MM.1S (cell line): ENCODE data around the gene THOC5.
"Not testable (repeated sequence)": the region's sequence is repeated elsewhere in the genome, so short reads cannot be mapped to it uniquely, and the experiment has no call there.

Source experiments
- DNase-seq: peaks from one replicate; pipeline ENCODE4 v3.0.0-alpha.2; 2015
- H2AFZ ChIP-seq: fragments of 300-600 bp; sonication (generic); 2 replicates; pipeline ENCODE4 v1.6.0; 2016; ENCODE audit warnings: antibody characterized with exemption, low read length
- H3F3A ChIP-seq: fragments of 300-600 bp; sonication (generic); 2 replicates; pipeline ENCODE4 v1.6.1; 2016; ENCODE audit warnings: mild to moderate bottlenecking, antibody characterized with exemption, low read length, moderate library complexity, mixed read lengths; ENCODE audit not compliant: insufficient read depth
- H3K27ac ChIP-seq: fragments of 300-600 bp; sonication (generic); 2 replicates; pipeline ENCODE4 v1.5.1; 2016; ENCODE audit warnings: mild to moderate bottlenecking, low read length
- H3K27me3 ChIP-seq: fragments of 300-600 bp; sonication (generic); replicated peaks from 2 replicates; pipeline ENCODE4 v1.6.0; 2016; ENCODE audit warnings: low read length; ENCODE audit not compliant: insufficient read depth
- H3K36me3 ChIP-seq: fragments of 300-600 bp; sonication (generic); replicated peaks from 2 replicates; pipeline ENCODE4 v1.6.1; 2016; ENCODE audit warnings: mild to moderate bottlenecking, low read length, mixed read lengths; ENCODE audit not compliant: insufficient read depth
- H3K4me1 ChIP-seq: fragments of 300-600 bp; sonication (generic); 2 replicates; pipeline ENCODE4 v1.6.1; 2016; ENCODE audit warnings: low read length, mixed read lengths
- H3K4me2 ChIP-seq: fragments of 300-600 bp; sonication (generic); 2 replicates; pipeline ENCODE4 v1.6.0; 2016; ENCODE audit warnings: low read depth, low read length
- H3K4me3 ChIP-seq: fragments of 300-600 bp; sonication (generic); 2 replicates; pipeline ENCODE4 v1.5.1; 2016; ENCODE audit warnings: low read length, mixed read lengths
- H3K79me2 ChIP-seq: fragments of 300-600 bp; sonication (generic); 2 replicates; pipeline ENCODE4 v1.6.1; 2016; ENCODE audit warnings: mixed run types, low read length, mixed read lengths
- H3K9ac ChIP-seq: fragments of 300-600 bp; sonication (generic); 2 replicates; pipeline ENCODE4 v1.6.1; 2016; ENCODE audit warnings: low read length, mixed read lengths
- H3K9me2 ChIP-seq: fragments of 300-600 bp; sonication (generic); replicated peaks from 2 replicates; pipeline ENCODE4 v1.6.1; 2016; ENCODE audit warnings: mild to moderate bottlenecking, low read length, mixed read lengths; ENCODE audit not compliant: insufficient read depth
- H3K9me3 ChIP-seq: fragments of 300-600 bp; sonication (generic); replicated peaks from 2 replicates; pipeline ENCODE4 v1.6.1; 2016; ENCODE audit warnings: mild to moderate bottlenecking, low read length, mixed read lengths; ENCODE audit not compliant: insufficient read depth
- H4K20me1 ChIP-seq: fragments of 300-600 bp; sonication (generic); 2 replicates; pipeline ENCODE4 v1.6.1; 2016; ENCODE audit warnings: mild to moderate bottlenecking, low read length, moderate library complexity, mixed read lengths; ENCODE audit not compliant: insufficient read depth
- EZH2 ChIP-seq: fragments of 300-600 bp; sonication (generic); optimal IDR thresholded peaks from 2 replicates; pipeline ENCODE3; 2017; ENCODE audit warnings: low read depth, mild to moderate bottlenecking, antibody characterized with exemption, low read length, mixed read lengths
- EZH2phosphoT487 ChIP-seq: fragments of 300-600 bp; sonication (generic); IDR thresholded peaks from 2 replicates; pipeline ENCODE4 v1.6.1; 2018; ENCODE audit warnings: antibody characterized with exemption, low read length
- TF ChIP-seq, protein P1 (sequence below): fragments of 300-600 bp; sonication (generic); IDR thresholded peaks from 2 replicates; pipeline ENCODE4 v1.5.1; 2016; ENCODE audit warnings: antibody characterized with exemption, low read length, mixed read lengths

THOC5 gene

DNA sequence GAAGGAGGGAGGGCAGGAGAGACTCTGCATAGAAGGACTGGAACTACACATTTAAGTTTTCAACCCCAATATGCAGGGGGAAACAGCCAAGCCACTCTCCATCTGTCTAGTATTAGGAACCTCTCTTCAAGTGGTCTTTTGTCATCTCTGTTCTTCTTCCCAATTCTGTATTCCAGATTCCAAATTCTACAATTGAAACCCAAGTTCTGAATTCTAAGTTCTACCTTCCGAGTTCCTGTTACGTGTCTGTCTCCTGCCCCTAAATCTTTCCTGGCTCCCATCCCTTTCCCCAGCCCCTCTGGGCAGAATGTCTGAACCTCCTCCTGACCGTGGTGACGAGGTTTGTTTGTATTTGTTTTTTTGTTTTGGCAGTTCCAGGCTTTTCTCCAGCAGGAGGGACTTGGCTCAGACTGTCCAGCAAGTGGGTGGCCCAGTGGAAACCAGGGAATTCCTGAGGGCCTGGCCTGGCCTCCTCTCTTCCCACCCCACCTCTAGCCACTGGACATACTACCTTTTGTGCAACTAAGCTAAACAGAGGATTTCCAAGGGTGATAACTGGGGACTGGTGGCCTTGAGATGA lies 1.6 kb upstream of the THOC5 start:
- Histone ChIP-seq H3K4me1 (no peaks in the 10 kb centered on the region), H3K36me3 (no peaks in the 10 kb centered on the region), H2AFZ (no peak overlapping the region), H3K27me3 (no peaks in the 10 kb centered on the region), H3K27ac (no peak overlapping the region), H3K9me3 (no peaks in the 10 kb centered on the region), H3K9me2 (no peaks in the 10 kb centered on the region), H3K4me2 (no peak overlapping the region), H3K4me3 (no peak overlapping the region), H3K9ac (no peak overlapping the region), H3F3A (peaks cover 8% of the 10 kb centered on the region; the same call in 1 of the 2 replicates), H3K79me2 (peaks cover 18% of the 10 kb centered on the region), H4K20me1 (no peaks in the 10 kb centered on the region)
- TF ChIP-seq EZH2phosphoT487 (no peak), EZH2 (no peak)
- TF ChIP-seq, protein P1, sequence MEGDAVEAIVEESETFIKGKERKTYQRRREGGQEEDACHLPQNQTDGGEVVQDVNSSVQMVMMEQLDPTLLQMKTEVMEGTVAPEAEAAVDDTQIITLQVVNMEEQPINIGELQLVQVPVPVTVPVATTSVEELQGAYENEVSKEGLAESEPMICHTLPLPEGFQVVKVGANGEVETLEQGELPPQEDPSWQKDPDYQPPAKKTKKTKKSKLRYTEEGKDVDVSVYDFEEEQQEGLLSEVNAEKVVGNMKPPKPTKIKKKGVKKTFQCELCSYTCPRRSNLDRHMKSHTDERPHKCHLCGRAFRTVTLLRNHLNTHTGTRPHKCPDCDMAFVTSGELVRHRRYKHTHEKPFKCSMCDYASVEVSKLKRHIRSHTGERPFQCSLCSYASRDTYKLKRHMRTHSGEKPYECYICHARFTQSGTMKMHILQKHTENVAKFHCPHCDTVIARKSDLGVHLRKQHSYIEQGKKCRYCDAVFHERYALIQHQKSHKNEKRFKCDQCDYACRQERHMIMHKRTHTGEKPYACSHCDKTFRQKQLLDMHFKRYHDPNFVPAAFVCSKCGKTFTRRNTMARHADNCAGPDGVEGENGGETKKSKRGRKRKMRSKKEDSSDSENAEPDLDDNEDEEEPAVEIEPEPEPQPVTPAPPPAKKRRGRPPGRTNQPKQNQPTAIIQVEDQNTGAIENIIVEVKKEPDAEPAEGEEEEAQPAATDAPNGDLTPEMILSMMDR = no peak
- no peak for DNase-seq

DNA sequence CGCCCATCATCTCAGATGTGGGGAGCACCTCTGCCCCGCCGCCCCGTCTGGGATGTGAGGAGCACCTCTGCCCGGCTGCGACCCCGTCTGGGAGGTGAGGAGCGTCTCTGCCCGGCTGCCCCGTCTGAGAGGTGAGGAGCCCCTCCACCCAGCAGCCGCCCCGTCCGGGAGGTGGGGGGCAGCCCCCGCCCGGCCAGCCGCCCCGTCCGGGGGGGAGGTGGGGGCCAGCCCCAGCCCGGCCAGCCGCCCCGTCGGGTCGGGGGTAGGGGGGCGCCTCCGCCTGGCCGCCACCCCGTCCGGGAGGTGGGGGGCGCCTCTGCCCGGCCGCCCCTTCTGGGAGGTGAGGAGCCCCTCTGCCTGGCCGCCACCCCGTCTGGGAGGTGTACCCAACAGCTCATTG lies 1.2 kb downstream of the THOC5 start:
- not testable (repeated sequence) for H3K36me3 ChIP-seq, H3K9me3 ChIP-seq, H3K27ac ChIP-seq, H3K27me3 ChIP-seq, H4K20me1 ChIP-seq, H3K9ac ChIP-seq, H3K9me2 ChIP-seq, H2AFZ ChIP-seq, H3K4me3 ChIP-seq, DNase-seq, H3K4me1 ChIP-seq, H3K4me2 ChIP-seq, H3F3A ChIP-seq
- H3K79me2 ChIP-seq = peaks cover 25% of the 10 kb centered on the region

DNA sequence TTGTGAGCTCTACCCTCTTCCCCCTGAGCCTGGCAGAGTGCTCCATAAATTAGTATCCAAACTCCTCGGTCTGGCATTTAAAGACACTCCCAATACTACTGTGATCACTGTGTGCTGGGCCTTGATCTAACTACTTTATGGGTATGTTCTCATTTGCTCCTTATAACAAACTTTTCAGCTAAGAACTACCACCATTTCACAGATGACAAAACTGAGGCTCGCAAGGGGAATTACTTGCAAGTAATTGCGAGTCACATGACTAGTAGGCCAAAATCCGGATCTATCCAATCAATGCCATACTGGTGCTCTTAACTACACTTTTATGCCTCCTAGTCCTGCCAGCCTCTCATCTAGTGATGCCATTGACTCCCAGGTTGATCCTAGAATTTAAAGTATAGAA lies 3.6 kb downstream of the THOC5 start:
- DNase-seq = no peak
- no peak overlapping the region for H3K9ac ChIP-seq
- no peak for TF ChIP-seq EZH2
- TF ChIP-seq, protein P1 = no peak
- TF ChIP-seq EZH2phosphoT487 = no peak
- no peak overlapping the region for H3K4me3 ChIP-seq
- no peak overlapping the region for H3K4me2 ChIP-seq
- H3K79me2 ChIP-seq = peaks cover 25% of the 10 kb centered on the region
- peaks cover 8% of the 10 kb centered on the region; the same call in 1 of the 2 replicates for H3F3A ChIP-seq
- H3K4me1 ChIP-seq = no peaks in the 10 kb centered on the region
- no peaks in the 10 kb centered on the region for H3K9me3 ChIP-seq
- no peaks in the 10 kb centered on the region for H4K20me1 ChIP-seq
- H2AFZ ChIP-seq = no peak overlapping the region
- H3K9me2 ChIP-seq = no peaks in the 10 kb centered on the region
- no peak overlapping the region for H3K27ac ChIP-seq
- H3K27me3 ChIP-seq = no peaks in the 10 kb centered on the region
- H3K36me3 ChIP-seq = no peaks in the 10 kb centered on the region

DNA sequence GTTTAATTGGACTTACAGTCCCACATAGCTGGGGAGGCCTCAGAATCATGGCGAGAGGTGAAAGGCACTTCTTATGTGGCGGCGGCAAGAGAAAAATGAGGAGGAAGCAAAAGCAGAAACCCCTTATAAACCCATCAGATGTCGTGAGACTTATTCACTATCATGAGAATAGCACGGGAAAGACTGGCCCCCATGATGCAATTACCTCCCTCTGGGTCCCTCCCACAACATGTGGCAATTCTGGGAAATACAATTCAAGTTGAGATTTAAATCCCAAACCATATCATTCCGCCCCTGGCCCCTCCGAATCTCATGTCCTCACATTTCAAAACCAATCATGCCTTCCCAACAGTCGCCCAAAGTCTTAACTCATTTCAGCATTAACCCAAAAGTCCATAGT lies 8.5 kb downstream of the THOC5 start:
- not testable (repeated sequence) for H3K9me3 ChIP-seq, H3K4me3 ChIP-seq, H3K27me3 ChIP-seq, H3F3A ChIP-seq, H3K79me2 ChIP-seq, H3K4me1 ChIP-seq, H2AFZ ChIP-seq, H3K9me2 ChIP-seq, H3K36me3 ChIP-seq, H3K9ac ChIP-seq, H3K27ac ChIP-seq, H3K4me2 ChIP-seq, DNase-seq, H4K20me1 ChIP-seq
